Coronary artery (tissue), 2 donors: ENCODE results near the gene SCN5A.
A peak's percentile ranks its signal among the peaks of the same experiment; 100 is the strongest.

Source experiments
- DNase-seq: peaks from one replicate; pipeline ENCODE4 v3.0.0-alpha.2; 2017; ENCODE audit warnings: low spot score
- H3K27ac ChIP-seq, 2 donors: fragments of 200-600 bp; sonication (generic); one replicate each; pipeline ENCODE4 v1.5.1; 2016 to 2019
- H3K4me3 ChIP-seq: fragments of 200-600 bp; sonication (generic); 2 replicates; pipeline ENCODE4 v1.5.1; 2016; ENCODE audit warnings: mild to moderate bottlenecking, moderate library complexity
- CTCF ChIP-seq: fragments of 200-600 bp; sonication (generic); IDR thresholded peaks from one replicate; pipeline ENCODE4 v1.5.1; 2019; ENCODE audit warnings: antibody characterized with exemption

Gene SCN5A

GRCh38 chr3:38585791-38586420, 63.6 kb downstream of the SCN5A start:
- no peak for TF ChIP-seq CTCF
- DNase-seq: peak; percentile 57
- Histone ChIP-seq H3K27ac (no peak overlapping the region), H3K4me3 (no peak overlapping the region)

DNA sequence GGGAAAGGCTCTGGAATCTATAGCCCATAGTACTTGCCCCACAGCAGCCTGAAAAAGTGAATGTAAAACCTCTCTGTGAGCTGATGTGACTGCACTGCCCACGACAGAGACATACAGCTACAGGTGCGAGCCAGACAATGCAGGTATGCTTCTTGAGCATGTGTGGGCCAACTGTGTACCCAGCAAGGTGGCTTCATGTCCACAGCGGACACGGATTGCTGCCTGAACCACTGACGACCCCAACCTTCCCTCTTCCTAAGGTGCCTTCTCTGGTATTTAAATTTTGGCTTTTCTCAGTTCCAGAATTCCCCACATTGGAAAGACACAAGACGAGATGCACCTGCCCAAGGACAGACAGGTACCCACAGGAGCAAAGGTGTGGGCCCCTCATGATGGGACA, 65.8 kb downstream of the SCN5A start:
- no peak for TF ChIP-seq CTCF
- no peak overlapping the region for H3K4me3 ChIP-seq
- no peak overlapping the region for H3K27ac ChIP-seq
- peak; percentile 24 for DNase-seq

GRCh38 chr3:38582941-38583645, 66.4 kb downstream of the SCN5A start:
- Histone ChIP-seq H3K4me3 (no peak overlapping the region), H3K27ac (no peak overlapping the region)
- no peak for TF ChIP-seq CTCF
- DNase-seq: peak; percentile 35

- DNase-seq: peak; percentile 57
- no peak overlapping the region for H3K4me3 ChIP-seq
- H3K27ac ChIP-seq: no peak overlapping the region
- no peak for TF ChIP-seq CTCF
Measured at GRCh38 chr3:38582316-38582715, 67.2 kb downstream of the SCN5A start.

DNA sequence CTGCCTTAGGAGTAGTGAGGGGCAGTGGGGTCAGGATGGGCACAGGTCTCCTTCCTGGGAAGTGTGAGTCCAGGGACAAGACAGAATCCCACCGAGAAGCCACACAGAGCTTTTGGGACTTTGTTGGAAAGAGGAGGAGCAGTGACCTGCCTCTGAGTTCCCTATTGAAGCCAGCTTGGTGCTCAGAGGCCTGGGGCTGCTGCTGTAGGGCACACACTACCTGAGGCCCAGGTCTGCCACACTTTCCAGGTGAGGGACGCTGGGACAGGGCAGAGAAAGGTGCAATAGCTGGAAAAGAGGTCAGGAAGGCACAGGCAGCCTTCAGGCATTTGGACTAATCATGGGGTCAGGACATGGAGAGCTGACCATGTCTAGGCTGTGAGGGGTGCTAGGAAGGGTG, 67.7 kb downstream of the SCN5A start:
- TF ChIP-seq CTCF: no peak
- peak; percentile 61 for DNase-seq
- Histone ChIP-seq H3K27ac (no peak overlapping the region), H3K4me3 (no peak overlapping the region)

GRCh38 chr3:38580450-38581382, 68.8 kb downstream of the SCN5A start:
- Histone ChIP-seq H3K27ac (no peak overlapping the region), H3K4me3 (no peak overlapping the region)
- peak; percentile 54 for DNase-seq
- no peak for TF ChIP-seq CTCF
